Activated CD8-positive, alpha-beta T cell treated with anti-CD3 and anti-CD28 coated beads for 36 hours (primary cell): ENCODE results near the gene DPP6. TPM values are rescaled to one million over a fixed set of nuclear protein-coding genes. Genes with fewer than 3 reads are reported as not detected.

ENCODE experiments used
- ATAC-seq: fragments of 200-7000 bp; cut with Tn5 transposase; one replicate; pipeline ENCODE4 v1.10.0; 2021; ENCODE audit warnings: mild to moderate bottlenecking, moderate library complexity
- CTCF ChIA-PET: fragments of 350-600 bp; sonication (Branson Sonifier 250); formaldehyde crosslinking; loops from one replicate; lab custom pipeline; 2021; ENCODE audit warnings: antibody characterized with exemption; lab: Charles Lee
- POLR2A ChIA-PET: fragments of 350-600 bp; sonication (Branson Sonifier 250); formaldehyde crosslinking; loops from one replicate; lab custom pipeline; 2021; ENCODE audit warnings: antibody characterized with exemption; lab: Charles Lee
- DNase-seq: peaks from one replicate; pipeline ENCODE4 v3.0.0-alpha.2; 2020
- H3K27ac Mint-ChIP-seq: one replicate; pipeline ENCODE4 v1.8.0; 2021; ENCODE audit warnings: mild to moderate bottlenecking, mixed read lengths
- H3K27me3 Mint-ChIP-seq: one replicate; pipeline ENCODE4 v1.8.0; 2021; ENCODE audit warnings: mixed read lengths
- H3K36me3 Mint-ChIP-seq: one replicate; pipeline ENCODE4 v1.8.0; 2021; ENCODE audit warnings: low read depth, mixed read lengths
- H3K4me1 Mint-ChIP-seq: one replicate; pipeline ENCODE4 v1.8.0; 2021; ENCODE audit warnings: low read depth, mixed read lengths
- H3K4me3 Mint-ChIP-seq: one replicate; pipeline ENCODE4 v1.8.0; 2021; ENCODE audit warnings: mild to moderate bottlenecking, moderate library complexity, mixed read lengths
- H3K9me3 Mint-ChIP-seq: one replicate; pipeline ENCODE4 v1.8.0; 2021; ENCODE audit warnings: mixed read lengths
- intact Hi-C: fragments of 100-400 bp; cut with micrococcal nuclease; formaldehyde crosslinking; loops from one replicate; pipeline ENCODE4 v1.10.0; 2022
- total RNA-seq, 2 experiments: library from RNA; stranded (reverse); gene quantifications; one replicate each; pipeline ENCODE4 v1.2.3, GENCODE V29; 2021
- TF ChIP-seq, protein P1 (sequence below): fragments of 200-600 bp; IDR thresholded peaks from one replicate; pipeline ENCODE4 v1.8.0; 2022; ENCODE audit warnings: antibody characterized with exemption, mild to moderate bottlenecking

Gene DPP6
- total RNA-seq, 2 experiments from 2014 or later = not detected

DNA sequence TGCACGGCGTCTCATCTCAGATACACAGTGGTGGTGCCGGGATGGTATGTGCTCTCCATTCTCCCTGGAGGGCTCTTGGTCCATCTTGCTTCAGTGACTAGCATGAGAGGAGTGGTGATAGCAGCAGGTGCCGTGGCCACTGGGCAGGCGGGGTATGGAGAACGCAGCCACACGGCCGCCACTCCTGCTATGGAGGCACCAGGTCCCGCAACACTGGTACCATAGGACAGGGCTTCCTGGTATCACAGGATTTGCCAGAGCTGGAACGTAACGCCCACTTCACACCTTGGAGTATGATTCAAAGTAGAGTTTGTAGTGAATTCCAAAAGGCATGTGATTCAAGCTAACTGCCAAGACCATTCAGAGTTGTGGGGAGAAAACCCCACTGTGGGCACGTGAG, 284.1 kb downstream of the DPP6 start:
- ChIA-PET POLR2A (no interaction called here), CTCF (no interaction called here)
- H3K9me3 Mint-ChIP-seq = peaks cover 3% of the 10 kb centered on the region
- H3K4me1 Mint-ChIP-seq = no peaks in the 10 kb centered on the region
- no peaks in the 10 kb centered on the region for H3K27me3 Mint-ChIP-seq
- TF ChIP-seq, protein P1, sequence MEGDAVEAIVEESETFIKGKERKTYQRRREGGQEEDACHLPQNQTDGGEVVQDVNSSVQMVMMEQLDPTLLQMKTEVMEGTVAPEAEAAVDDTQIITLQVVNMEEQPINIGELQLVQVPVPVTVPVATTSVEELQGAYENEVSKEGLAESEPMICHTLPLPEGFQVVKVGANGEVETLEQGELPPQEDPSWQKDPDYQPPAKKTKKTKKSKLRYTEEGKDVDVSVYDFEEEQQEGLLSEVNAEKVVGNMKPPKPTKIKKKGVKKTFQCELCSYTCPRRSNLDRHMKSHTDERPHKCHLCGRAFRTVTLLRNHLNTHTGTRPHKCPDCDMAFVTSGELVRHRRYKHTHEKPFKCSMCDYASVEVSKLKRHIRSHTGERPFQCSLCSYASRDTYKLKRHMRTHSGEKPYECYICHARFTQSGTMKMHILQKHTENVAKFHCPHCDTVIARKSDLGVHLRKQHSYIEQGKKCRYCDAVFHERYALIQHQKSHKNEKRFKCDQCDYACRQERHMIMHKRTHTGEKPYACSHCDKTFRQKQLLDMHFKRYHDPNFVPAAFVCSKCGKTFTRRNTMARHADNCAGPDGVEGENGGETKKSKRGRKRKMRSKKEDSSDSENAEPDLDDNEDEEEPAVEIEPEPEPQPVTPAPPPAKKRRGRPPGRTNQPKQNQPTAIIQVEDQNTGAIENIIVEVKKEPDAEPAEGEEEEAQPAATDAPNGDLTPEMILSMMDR = no peak
- no peaks in the 10 kb centered on the region for H3K36me3 Mint-ChIP-seq
- no peak overlapping the region for H3K27ac Mint-ChIP-seq
- intact Hi-C loops = no loop called here
- ATAC-seq (no peak), DNase-seq (no peak)
- H3K4me3 Mint-ChIP-seq = no peak overlapping the region

DNA sequence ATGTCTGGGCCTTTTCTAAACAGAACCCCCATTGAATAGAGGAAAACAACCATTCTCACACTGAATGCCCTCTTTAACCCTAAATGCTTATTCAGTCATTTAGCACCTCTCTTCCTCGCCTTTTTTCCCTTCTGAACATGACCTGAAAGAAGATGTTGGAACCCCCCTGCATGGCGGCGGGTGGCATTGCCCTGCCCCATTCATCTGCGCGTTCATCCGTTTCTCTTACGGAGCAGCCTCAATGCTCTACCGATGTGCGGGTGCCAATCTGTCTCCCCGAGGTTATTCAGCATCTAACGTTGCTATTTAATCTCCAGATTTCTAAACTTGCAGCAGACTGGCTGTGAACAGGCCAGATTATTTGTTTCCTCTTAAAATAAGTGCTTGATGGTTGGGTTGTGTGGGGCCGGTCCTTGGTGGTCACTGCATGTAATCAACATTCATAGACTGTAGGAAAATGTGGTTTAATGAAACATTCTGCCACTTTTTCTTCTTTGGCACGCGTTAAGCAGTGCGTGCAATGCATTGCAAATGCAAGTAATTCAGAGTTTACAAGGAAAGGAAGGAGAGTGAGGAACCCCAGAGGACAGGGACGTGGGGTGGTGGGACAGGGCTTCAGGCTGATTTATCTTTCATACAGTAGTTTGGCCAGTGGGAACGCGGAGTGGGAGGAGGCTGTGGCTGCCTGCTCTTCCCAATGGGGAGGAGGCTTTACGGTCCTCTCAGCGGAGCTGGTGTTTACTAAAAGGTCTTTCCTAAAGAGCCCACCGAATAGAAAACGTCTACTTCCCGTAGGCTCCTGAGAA, 286.7 kb downstream of the DPP6 start:
- Mint-ChIP-seq H3K36me3 (no peaks in the 10 kb centered on the region), H3K27ac (no peak overlapping the region), H3K4me1 (no peaks in the 10 kb centered on the region), H3K27me3 (no peaks in the 10 kb centered on the region), H3K4me3 (no peak overlapping the region), H3K9me3 (peaks cover 2% of the 10 kb centered on the region)
- ChIA-PET CTCF (no interaction called here), POLR2A (no interaction called here)
- intact Hi-C loops = no loop called here
- ATAC-seq = no peak
- TF ChIP-seq, protein P1 = no peak
- DNase-seq = no peak

DNA sequence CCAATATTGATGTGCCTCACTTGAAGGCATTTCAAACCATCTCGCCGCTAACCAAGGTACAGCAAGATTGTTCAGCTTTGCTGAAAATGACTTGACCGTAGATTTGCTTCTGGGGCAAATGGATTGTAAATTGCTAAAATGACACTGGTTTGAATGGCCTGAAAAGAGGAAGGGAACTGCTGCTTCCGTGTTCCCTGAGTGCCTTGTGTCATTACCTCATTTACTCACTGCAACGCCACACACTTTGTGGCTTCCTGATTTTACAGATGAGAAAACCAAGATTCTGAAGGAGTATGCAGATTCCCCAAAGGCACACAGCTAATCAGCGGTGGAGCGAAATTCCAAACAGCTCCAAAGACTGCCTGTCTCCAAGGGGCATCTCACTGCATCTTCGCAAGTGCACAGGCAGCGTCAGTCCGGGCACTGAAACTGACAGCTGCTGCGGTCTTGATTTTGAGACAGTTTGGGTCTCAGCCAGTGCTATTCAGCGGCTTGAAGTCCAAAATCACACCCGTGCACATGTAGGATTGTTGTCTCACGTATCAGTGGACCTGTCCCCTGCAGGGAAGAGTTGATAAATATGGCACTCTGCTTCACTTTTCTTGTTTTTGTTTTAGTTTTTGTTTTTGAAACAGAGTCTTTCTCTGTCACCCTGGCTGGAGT, 290.9 kb downstream of the DPP6 start:
- no peaks in the 10 kb centered on the region for H3K36me3 Mint-ChIP-seq
- no peak for DNase-seq
- intact Hi-C loops = no loop called here
- no peak for ATAC-seq
- ChIA-PET POLR2A (no interaction called here), CTCF (no interaction called here)
- H3K4me1 Mint-ChIP-seq = no peaks in the 10 kb centered on the region
- no peaks in the 10 kb centered on the region for H3K27me3 Mint-ChIP-seq
- no peak overlapping the region for H3K4me3 Mint-ChIP-seq
- H3K9me3 Mint-ChIP-seq = no peaks in the 10 kb centered on the region
- H3K27ac Mint-ChIP-seq = no peak overlapping the region
- TF ChIP-seq, protein P1 = no peak

- ChIA-PET CTCF (interaction anchor here (1.4 kb wide), 1 partner anchor 9 kb away, joined by 4 read pairs; no protein-coding TSS in a partner anchor), POLR2A (no interaction called here)
- TF ChIP-seq, protein P1 = no peak
- Mint-ChIP-seq H3K9me3 (peaks cover 1% of the 10 kb centered on the region), H3K4me3 (no peak overlapping the region), H3K27ac (no peak overlapping the region), H3K4me1 (no peaks in the 10 kb centered on the region), H3K27me3 (no peaks in the 10 kb centered on the region), H3K36me3 (no peaks in the 10 kb centered on the region)
- DNase-seq (no peak), ATAC-seq (no peak)
- intact Hi-C loops = no loop called here
Observed at GRCh38 chr7:154343778-154344412, 291.7 kb downstream of the DPP6 start.

DNA sequence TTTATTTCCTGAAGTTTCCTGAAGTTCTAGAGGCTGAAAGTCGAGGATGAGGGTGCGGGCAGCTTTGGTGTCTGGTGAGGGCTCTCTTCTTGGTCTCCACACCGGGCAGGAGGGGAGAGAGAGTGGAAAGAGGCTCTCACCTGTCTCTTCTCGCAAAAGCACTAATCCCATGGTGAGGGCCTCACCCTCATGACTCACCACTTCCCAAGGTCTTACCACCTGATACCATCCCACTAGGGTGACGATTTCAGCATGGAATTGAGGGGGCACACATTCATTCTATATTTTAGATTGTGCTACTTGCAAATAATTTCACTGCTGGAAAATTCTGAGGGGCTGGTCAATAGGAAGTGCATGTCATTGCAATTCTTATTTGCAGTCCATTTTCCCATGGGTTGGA, 292.9 kb downstream of the DPP6 start:
- ChIA-PET CTCF (no interaction called here), POLR2A (no interaction called here)
- Mint-ChIP-seq H3K4me1 (no peaks in the 10 kb centered on the region), H3K9me3 (peaks cover 5% of the 10 kb centered on the region), H3K27me3 (no peaks in the 10 kb centered on the region), H3K4me3 (no peak overlapping the region), H3K27ac (no peak overlapping the region), H3K36me3 (no peaks in the 10 kb centered on the region)
- intact Hi-C loops = no loop called here
- TF ChIP-seq, protein P1 = no peak
- DNase-seq (no peak), ATAC-seq (no peak)
